Stomach (tissue), 9 donors: ENCODE measurements around the gene TRPM3. TPM values are rescaled to one million over a fixed set of nuclear protein-coding genes. Genes with fewer than 3 reads are reported as not detected.
A peak's percentile ranks its signal among the peaks of the same experiment; 100 is the strongest.

ENCODE experiments used
- DNase-seq, 2 donors: peaks; one replicate each; pipeline versions ENCODE4 v3.0.0 to v3.0.0-alpha.2; 2013 to 2019
- H3K27ac ChIP-seq, 5 donors: fragments of 200-600 bp in 4 of 5; sonication (generic) in 4 of 5; one replicate each; pipeline ENCODE4 v1.5.1; 2013 to 2019; ENCODE audit warnings: mild to moderate bottlenecking in 1 of 5, moderate library complexity in 1 of 5
- H3K27me3 ChIP-seq, 3 donors: fragments of 200-600 bp; sonication (generic); one replicate each; pipeline ENCODE4 v1.5.1; 2017 to 2019; ENCODE audit warnings: mixed run types in 1 of 3
- H3K36me3 ChIP-seq, 4 donors: fragments of 200-600 bp; sonication (generic); 1 replicate in 3 of 4; 2 replicates in 1 of 4; pipeline ENCODE4 v1.5.1; 2016 to 2019
- H3K4me1 ChIP-seq, 4 donors: fragments of 200-600 bp; sonication (generic); one replicate each; pipeline ENCODE4 v1.5.1; 2016 to 2019
- H3K4me3 ChIP-seq, 4 donors: fragments of 200-600 bp; sonication (generic) in 3 of 4; one replicate each; pipeline ENCODE4 v1.5.1; 2016 to 2019; ENCODE audit warnings: mild to moderate bottlenecking in 1 of 4
- H3K9me3 ChIP-seq, 4 donors: fragments of 200-600 bp; sonication (generic); one replicate each; pipeline ENCODE4 v1.5.1; 2016 to 2019
- EP300 ChIP-seq: sonication (generic); formaldehyde crosslinking; IDR thresholded peaks from one replicate; pipeline ENCODE4 v1.6.1; 2017; ENCODE audit warnings: antibody characterized with exemption
- POLR2A ChIP-seq, 4 donors: fragments of 450-650 bp; IDR thresholded peaks; one replicate each; pipeline ENCODE4 v1.6.1; 2016; ENCODE audit warnings: antibody characterized with exemption in 4 of 4, control low read depth in 2 of 4, mild to moderate bottlenecking in 1 of 4, moderate library complexity in 1 of 4
- POLR2AphosphoS5 ChIP-seq, 3 donors: sonication (generic); formaldehyde crosslinking; IDR thresholded peaks; one replicate each; pipeline ENCODE4 v1.6.1; 2016; ENCODE audit warnings: antibody characterized with exemption in 3 of 3
- WGBS, 5 donors: extraction: QIAGEN DNeasy Blood & Tissue Kit in 3 of 5; methylation state at CpG; one replicate each; pipeline versions ENCODE4 v1.1.5 to v1.1.7; 2013 to 2018; 5-methylcytosine and 5-hydroxymethylcytosine counted together
- intact Hi-C: fragments of 100-400 bp; cut with DNase I; formaldehyde crosslinking; loops from one replicate; pipeline ENCODE4 v1.15.1; 2023; ENCODE audit warnings: low total_unique reads
- polyA plus RNA-seq, 3 donors: library from polyadenylated mRNA; stranded (reverse); fragments of 200-250 nt; gene quantifications; one replicate each; pipeline ENCODE4 v1.2.3, GENCODE V29; 2013
- total RNA-seq, 5 donors: library from RNA; depleted of rRNA; stranded (reverse); fragments of >200 nt; gene quantifications; one replicate each; pipeline versions ENCODE4 v1.1.0 to v1.2.3, GENCODE V29; 2014 to 2016
- TF ChIP-seq, protein P1 (sequence below), 7 experiments: fragments of 450-650 bp in 4 of 7; fragments of 200-600 bp in 3 of 7; sonication (generic) in 3 of 7; IDR thresholded peaks; one replicate each; pipeline ENCODE4 v1.5.1; 2016 to 2019; ENCODE audit warnings: antibody characterized with exemption in 7 of 7, control low read depth in 2 of 7, mild to moderate bottlenecking in 1 of 7
- donor health status: healthy with polysubstance abuse.
- donor health status: Bipolar disorder and iron deficiency.
- donor health status: healthy.

Gene TRPM3
- total and polyA plus RNA-seq, 8 donors = 0.03 to 6.2 (median 1.5) TPM

DNA sequence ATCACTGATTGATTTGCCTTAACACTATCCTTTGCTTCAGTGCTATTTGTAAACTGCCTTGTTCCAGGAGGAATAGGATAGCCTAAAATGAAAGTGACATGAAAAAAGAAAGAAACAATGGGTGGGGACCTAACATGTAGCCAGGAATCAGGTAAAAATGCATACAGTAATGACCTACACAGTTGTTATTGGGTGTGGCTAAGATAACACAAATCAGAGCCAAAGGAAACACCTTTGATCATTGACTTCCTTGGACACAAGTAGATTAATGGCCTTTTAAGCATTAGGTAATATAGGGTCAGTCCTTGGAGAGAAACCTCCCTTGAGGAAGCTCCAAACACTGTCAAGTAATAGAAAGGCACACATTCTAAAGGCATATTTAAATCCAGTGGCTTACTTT lies 220.4 kb downstream of the TRPM3 start:
- no peaks in the 10 kb centered on the region for H3K4me1 ChIP-seq
- no peaks in the 10 kb centered on the region for H3K36me3 ChIP-seq
- intact Hi-C loops = no loop called here
- no peak overlapping the region for H3K27ac ChIP-seq
- TF ChIP-seq, protein P1, sequence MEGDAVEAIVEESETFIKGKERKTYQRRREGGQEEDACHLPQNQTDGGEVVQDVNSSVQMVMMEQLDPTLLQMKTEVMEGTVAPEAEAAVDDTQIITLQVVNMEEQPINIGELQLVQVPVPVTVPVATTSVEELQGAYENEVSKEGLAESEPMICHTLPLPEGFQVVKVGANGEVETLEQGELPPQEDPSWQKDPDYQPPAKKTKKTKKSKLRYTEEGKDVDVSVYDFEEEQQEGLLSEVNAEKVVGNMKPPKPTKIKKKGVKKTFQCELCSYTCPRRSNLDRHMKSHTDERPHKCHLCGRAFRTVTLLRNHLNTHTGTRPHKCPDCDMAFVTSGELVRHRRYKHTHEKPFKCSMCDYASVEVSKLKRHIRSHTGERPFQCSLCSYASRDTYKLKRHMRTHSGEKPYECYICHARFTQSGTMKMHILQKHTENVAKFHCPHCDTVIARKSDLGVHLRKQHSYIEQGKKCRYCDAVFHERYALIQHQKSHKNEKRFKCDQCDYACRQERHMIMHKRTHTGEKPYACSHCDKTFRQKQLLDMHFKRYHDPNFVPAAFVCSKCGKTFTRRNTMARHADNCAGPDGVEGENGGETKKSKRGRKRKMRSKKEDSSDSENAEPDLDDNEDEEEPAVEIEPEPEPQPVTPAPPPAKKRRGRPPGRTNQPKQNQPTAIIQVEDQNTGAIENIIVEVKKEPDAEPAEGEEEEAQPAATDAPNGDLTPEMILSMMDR (IDR thresholded peaks at IDR 0.05) = no peak
- TF ChIP-seq EP300 = no peak
- peak in 1 of 3 donors; percentile 9 for TF ChIP-seq POLR2AphosphoS5 (IDR thresholded peaks at IDR 0.05)
- no peak for TF ChIP-seq POLR2A (IDR thresholded peaks at IDR 0.05)
- H3K4me3 ChIP-seq = no peak overlapping the region
- no peaks in the 10 kb centered on the region for H3K27me3 ChIP-seq
- peak in 1 of 2 donors; percentile 16 for DNase-seq
- no peaks in the 10 kb centered on the region for H3K9me3 ChIP-seq

DNA sequence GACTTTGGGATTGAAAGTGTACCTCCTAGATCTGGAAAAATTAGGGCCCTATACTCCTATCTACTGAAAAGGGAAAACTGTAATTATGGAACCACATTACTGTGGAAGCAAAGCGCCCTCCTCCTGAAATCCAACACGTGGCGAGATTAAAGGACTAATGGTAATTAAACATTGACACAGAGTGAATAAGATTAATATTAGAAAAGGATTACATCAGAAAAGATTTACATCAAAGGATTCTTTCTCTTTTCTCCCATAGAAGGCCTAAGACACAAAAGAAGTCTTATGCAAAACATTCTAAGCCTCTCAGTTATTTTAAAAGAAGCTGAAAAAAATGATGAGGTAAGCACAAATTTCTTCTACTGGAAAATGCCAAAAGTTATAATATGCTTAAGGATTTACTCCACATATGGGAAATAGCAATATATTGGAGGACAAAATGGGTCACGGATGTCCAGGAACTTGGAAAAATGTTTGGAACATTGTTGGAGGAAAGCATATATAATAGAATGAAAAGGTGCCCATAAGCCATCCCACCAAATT lies 227.8 kb downstream of the TRPM3 start:
- intact Hi-C loops = no loop called here
- no peaks in the 10 kb centered on the region for H3K27me3 ChIP-seq
- no peaks in the 10 kb centered on the region for H3K36me3 ChIP-seq
- H3K4me3 ChIP-seq = no peak overlapping the region
- no peaks in the 10 kb centered on the region for H3K4me1 ChIP-seq
- no peaks in the 10 kb centered on the region for H3K9me3 ChIP-seq
- TF ChIP-seq POLR2A (IDR thresholded peaks at IDR 0.05) (no peak), POLR2AphosphoS5 (IDR thresholded peaks at IDR 0.05) (no peak), EP300 (no peak)
- TF ChIP-seq, protein P1 (IDR thresholded peaks at IDR 0.05) = no peak
- H3K27ac ChIP-seq = no peak overlapping the region
- WGBS, 5 donors = 48 to 61% (median 50%) methylated on average over 4 of the region's 4 CpGs
- no peak for DNase-seq

DNA sequence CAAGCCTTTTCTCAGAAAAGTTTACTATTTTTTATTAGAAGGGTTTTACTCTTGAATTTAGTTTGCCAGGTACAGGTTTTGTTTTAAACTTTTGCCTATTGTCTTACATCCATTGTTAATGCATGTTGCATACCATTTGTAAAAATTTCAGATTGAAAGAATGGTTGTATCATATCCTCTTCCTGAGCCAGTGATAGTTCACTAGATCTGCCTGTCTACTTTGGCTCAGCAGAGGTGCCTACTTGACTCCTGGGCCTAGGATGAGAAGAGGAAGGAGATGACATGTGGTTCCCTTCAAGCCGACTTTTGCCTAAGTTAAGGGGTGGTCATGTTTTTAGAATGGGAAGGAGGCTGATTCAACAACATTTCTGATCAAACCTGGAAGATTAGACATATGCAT lies 232.9 kb downstream of the TRPM3 start:
- no peaks in the 10 kb centered on the region for H3K9me3 ChIP-seq
- H3K4me1 ChIP-seq = no peaks in the 10 kb centered on the region
- no peak overlapping the region for H3K27ac ChIP-seq
- H3K36me3 ChIP-seq = no peaks in the 10 kb centered on the region
- intact Hi-C loops = no loop called here
- H3K27me3 ChIP-seq = no peaks in the 10 kb centered on the region
- TF ChIP-seq POLR2AphosphoS5 (IDR thresholded peaks at IDR 0.05) (no peak), EP300 (no peak), POLR2A (IDR thresholded peaks at IDR 0.05) (no peak)
- TF ChIP-seq, protein P1 (IDR thresholded peaks at IDR 0.05) = no peak
- DNase-seq = no peak
- no peak overlapping the region for H3K4me3 ChIP-seq
- WGBS, 5 donors = 76 to 92% (median 83%) methylated on average over 1 of the region's 1 CpG

DNA sequence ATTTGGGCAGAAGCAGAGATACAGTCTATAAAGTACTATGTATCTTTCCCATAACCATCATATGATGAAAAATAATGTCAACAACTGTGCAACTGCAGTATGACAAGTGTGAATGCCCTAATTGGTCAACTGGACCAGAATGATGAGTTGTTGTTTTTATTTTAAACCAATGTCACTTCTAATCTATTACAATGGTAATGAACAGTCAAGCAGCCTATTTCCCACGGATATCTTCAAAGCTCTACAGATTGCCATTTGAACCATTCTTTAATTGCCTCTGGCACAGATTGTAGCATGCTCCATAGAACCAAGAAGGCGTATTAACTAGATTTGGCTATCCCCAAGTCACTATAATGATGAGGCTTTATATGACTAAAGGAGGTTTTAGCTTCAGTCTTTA lies 233.6 kb downstream of the TRPM3 start:
- DNase-seq = no peak
- TF ChIP-seq POLR2AphosphoS5 (IDR thresholded peaks at IDR 0.05) (no peak), POLR2A (IDR thresholded peaks at IDR 0.05) (no peak), EP300 (no peak)
- TF ChIP-seq, protein P1 (IDR thresholded peaks at IDR 0.05) = no peak
- 67 to 93% (median 81%) methylated on average over 2 of the region's 2 CpGs for WGBS, 5 donors
- H3K4me1 ChIP-seq = no peaks in the 10 kb centered on the region
- H3K27ac ChIP-seq = no peak overlapping the region
- intact Hi-C loops = no loop called here
- H3K4me3 ChIP-seq = no peak overlapping the region
- H3K27me3 ChIP-seq = no peaks in the 10 kb centered on the region
- H3K36me3 ChIP-seq = no peaks in the 10 kb centered on the region
- no peaks in the 10 kb centered on the region for H3K9me3 ChIP-seq
